ENCODE results near the gene WIPF2. TPM values are rescaled to one million over a fixed set of nuclear protein-coding genes. Genes with fewer than 3 reads are reported as not detected.

Gene WIPF2
- total RNA-seq, 2 experiments from 2014 or later, result 17.3 to 21.3 TPM

DNA sequence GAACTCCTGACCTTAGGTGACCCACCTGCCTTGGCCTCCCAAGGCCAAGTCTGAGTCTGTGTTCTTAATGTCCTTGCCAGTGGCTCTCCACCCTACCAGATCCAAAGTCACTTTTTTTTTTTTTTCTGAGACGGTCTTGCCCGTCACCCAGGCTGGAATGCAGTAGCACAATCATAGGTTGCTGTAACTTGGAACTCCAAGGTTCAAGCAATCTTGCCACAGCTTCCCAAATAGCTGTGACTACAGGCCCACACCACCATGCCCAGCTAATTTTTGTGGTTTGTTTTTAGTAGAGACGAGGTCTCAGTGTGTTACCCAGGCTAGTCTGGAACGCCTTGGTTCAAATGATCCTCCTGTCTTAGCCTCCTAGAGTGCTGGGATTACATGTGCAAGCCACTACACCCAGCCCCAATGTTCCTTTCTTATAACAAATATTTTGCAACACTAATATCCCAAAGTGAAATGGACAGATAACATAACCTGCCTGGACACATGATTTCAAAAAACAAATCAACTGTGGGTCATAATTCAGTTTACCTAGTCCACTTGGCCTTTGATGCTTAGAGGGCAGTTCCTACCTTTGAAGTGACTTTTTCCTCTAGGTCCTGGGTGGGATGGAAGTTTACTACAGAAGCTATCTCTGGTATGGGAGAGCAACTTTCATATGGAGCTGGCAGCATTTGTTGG is 45.9 kb upstream of the WIPF2 start:
- CTCF ChIA-PET, result interaction anchor here (0.7 to 2.7 kb wide), 5 partner anchors 19 to 134 kb away, joined by 3 to 8 read pairs (median 4); no protein-coding TSS in a partner anchor
- DNase-seq (no peak), ATAC-seq (ENCODE audit: poor library complexity) (no peak)
- no peak overlapping the region for H3K4me3 Mint-ChIP-seq
- intact Hi-C loops (cut with DNase I, micrococcal nuclease), result no loop called here
- no peaks in the 10 kb centered on the region for H3K27me3 Mint-ChIP-seq
- H3K4me1 ChIP-seq (ENCODE audit: insufficient read depth, low read length), result peaks cover 15% of the 10 kb centered on the region
- no peak overlapping the region for H3K27ac ChIP-seq (ENCODE audit: low read depth in 1 of 2, low read length in 2 of 2)
- H3K36me3 Mint-ChIP-seq (ENCODE audit: low read depth), result peaks cover 73% of the 10 kb centered on the region
- peaks cover 51% of the 10 kb centered on the region for H3K36me3 ChIP-seq (ENCODE audit: insufficient read depth, low read length)
- H3K9me3 ChIP-seq (ENCODE audit: control insufficient read depth in 1 of 2, insufficient read depth in 1 of 2, low read length in 2 of 2), result no peaks in the 10 kb centered on the region
- no peaks in the 10 kb centered on the region for H3K27me3 ChIP-seq (ENCODE audit: control insufficient read depth in 1 of 2, insufficient read depth in 2 of 2, low read length in 2 of 2)
- H3K4me1 Mint-ChIP-seq (ENCODE audit: low read depth), result peaks cover 16% of the 10 kb centered on the region
- H3K4me3 ChIP-seq (ENCODE audit: low read length), result no peak overlapping the region
- TF ChIP-seq, protein P1, sequence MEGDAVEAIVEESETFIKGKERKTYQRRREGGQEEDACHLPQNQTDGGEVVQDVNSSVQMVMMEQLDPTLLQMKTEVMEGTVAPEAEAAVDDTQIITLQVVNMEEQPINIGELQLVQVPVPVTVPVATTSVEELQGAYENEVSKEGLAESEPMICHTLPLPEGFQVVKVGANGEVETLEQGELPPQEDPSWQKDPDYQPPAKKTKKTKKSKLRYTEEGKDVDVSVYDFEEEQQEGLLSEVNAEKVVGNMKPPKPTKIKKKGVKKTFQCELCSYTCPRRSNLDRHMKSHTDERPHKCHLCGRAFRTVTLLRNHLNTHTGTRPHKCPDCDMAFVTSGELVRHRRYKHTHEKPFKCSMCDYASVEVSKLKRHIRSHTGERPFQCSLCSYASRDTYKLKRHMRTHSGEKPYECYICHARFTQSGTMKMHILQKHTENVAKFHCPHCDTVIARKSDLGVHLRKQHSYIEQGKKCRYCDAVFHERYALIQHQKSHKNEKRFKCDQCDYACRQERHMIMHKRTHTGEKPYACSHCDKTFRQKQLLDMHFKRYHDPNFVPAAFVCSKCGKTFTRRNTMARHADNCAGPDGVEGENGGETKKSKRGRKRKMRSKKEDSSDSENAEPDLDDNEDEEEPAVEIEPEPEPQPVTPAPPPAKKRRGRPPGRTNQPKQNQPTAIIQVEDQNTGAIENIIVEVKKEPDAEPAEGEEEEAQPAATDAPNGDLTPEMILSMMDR (IDR thresholded peaks at IDR 0.05), result no peak
- H3K9me3 Mint-ChIP-seq, result no peaks in the 10 kb centered on the region
- H3K27ac Mint-ChIP-seq, result no peak overlapping the region
- POLR2A ChIA-PET, result interaction anchor here (1.1 kb wide), 2 partner anchors 46 to 75 kb away, joined by 3 to 4 read pairs; partner anchors contain the start of gene WIPF2

DNA sequence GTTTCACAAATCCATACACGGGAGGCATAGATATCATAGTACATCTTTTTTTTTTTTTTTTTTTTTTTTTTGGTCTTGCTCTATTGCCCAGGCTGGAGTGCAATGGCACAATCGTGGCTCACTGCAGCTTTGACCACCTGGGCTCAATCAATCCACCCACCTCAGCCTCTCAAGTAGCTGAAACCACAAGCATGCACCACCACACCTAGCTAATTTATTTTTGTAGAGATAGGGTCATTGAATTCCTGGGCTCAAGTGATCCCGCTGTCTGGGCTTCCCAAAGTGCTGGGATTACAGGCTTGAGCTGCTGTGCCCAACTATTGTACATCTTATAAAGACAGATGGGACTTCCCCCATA is 45.3 kb upstream of the WIPF2 start:
- ChIA-PET CTCF (interaction anchor here (0.7 to 2.7 kb wide), 3 partner anchors 19 to 61 kb away, joined by 4 to 8 read pairs (median 4); no protein-coding TSS in a partner anchor), POLR2A (interaction anchor here (1.1 kb wide), 2 partner anchors 45 to 75 kb away, joined by 3 to 4 read pairs; partner anchors contain the start of gene WIPF2)
- Mint-ChIP-seq H3K27me3 (no peaks in the 10 kb centered on the region), H3K27ac (no peak overlapping the region), H3K36me3 (ENCODE audit: low read depth) (peaks cover 68% of the 10 kb centered on the region), H3K4me3 (no peak overlapping the region), H3K9me3 (no peaks in the 10 kb centered on the region), H3K4me1 (ENCODE audit: low read depth) (peaks cover 10% of the 10 kb centered on the region)
- no peak for DNase-seq
- intact Hi-C loops (cut with DNase I, micrococcal nuclease), result no loop called here
- H3K36me3 ChIP-seq (ENCODE audit: insufficient read depth, low read length), result peaks cover 45% of the 10 kb centered on the region
- no peak for ATAC-seq (ENCODE audit: poor library complexity)
- no peak overlapping the region for H3K4me3 ChIP-seq (ENCODE audit: low read length)
- H3K27me3 ChIP-seq (ENCODE audit: control insufficient read depth in 1 of 2, insufficient read depth in 2 of 2, low read length in 2 of 2), result no peaks in the 10 kb centered on the region
- TF ChIP-seq, protein P1 (IDR thresholded peaks at IDR 0.05), result no peak
- peaks cover 20% of the 10 kb centered on the region for H3K4me1 ChIP-seq (ENCODE audit: insufficient read depth, low read length)
- H3K9me3 ChIP-seq (ENCODE audit: control insufficient read depth in 1 of 2, insufficient read depth in 1 of 2, low read length in 2 of 2), result no peaks in the 10 kb centered on the region
- no peak overlapping the region for H3K27ac ChIP-seq (ENCODE audit: low read depth in 1 of 2, low read length in 2 of 2)

DNA sequence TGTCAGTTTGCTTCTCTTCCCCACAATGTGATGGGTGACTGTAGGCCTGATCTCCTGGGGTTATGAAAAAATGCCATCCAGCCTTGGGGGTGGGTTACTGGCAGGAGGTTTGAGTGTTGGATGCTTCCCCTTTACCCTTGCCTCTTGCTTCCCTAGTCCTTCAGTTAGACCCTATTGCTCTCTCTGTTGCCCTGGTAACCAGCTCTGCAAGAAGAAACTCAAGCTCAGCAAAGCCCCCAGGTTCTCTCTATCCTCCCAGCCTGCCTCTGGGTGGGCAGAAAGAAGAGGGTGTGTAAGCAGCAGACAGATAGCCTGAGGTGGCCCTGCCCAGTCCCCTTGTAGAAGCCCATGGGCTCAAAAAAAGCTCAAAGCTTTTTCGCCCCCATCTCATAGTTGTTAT is 44.6 kb upstream of the WIPF2 start:
- TF ChIP-seq, protein P1 (IDR thresholded peaks at IDR 0.05), result no peak
- no peak overlapping the region for H3K27ac ChIP-seq (ENCODE audit: low read depth in 1 of 2, low read length in 2 of 2)
- Mint-ChIP-seq H3K9me3 (no peaks in the 10 kb centered on the region), H3K4me1 (ENCODE audit: low read depth) (peaks cover 9% of the 10 kb centered on the region), H3K36me3 (ENCODE audit: low read depth) (peaks cover 60% of the 10 kb centered on the region), H3K4me3 (no peak overlapping the region), H3K27me3 (no peaks in the 10 kb centered on the region), H3K27ac (no peak overlapping the region)
- no peaks in the 10 kb centered on the region for H3K9me3 ChIP-seq (ENCODE audit: control insufficient read depth in 1 of 2, insufficient read depth in 1 of 2, low read length in 2 of 2)
- H3K27me3 ChIP-seq (ENCODE audit: control insufficient read depth in 1 of 2, insufficient read depth in 2 of 2, low read length in 2 of 2), result no peaks in the 10 kb centered on the region
- ChIA-PET CTCF (interaction anchor here (1.1 to 2.7 kb wide), 2 partner anchors 61 to 88 kb away, joined by 3 to 8 read pairs; no protein-coding TSS in a partner anchor), POLR2A (interaction anchor here (1.1 to 1.9 kb wide), 5 partner anchors 16 to 76 kb away, joined by 3 to 4 read pairs (median 3); partner anchors contain the start of gene WIPF2)
- intact Hi-C loops (cut with DNase I, micrococcal nuclease), result no loop called here
- no peak overlapping the region for H3K4me3 ChIP-seq (ENCODE audit: low read length)
- no peak for DNase-seq
- H3K4me1 ChIP-seq (ENCODE audit: insufficient read depth, low read length), result peaks cover 20% of the 10 kb centered on the region
- ATAC-seq (ENCODE audit: poor library complexity), result no peak
- H3K36me3 ChIP-seq (ENCODE audit: insufficient read depth, low read length), result peaks cover 38% of the 10 kb centered on the region
